Ishikawa (cell line): ENCODE measurements around the gene EPB41L2.

ENCODE experiments used
- CEBPB ChIP-seq: IDR thresholded peaks from 2 replicates; pipeline ENCODE4 v1.6.1; 2012
- CREB1 ChIP-seq: IDR thresholded peaks from 2 replicates; pipeline ENCODE4 v1.6.1; 2012; ENCODE audit warnings: low read depth
- EGR1 ChIP-seq: IDR thresholded peaks from 2 replicates; pipeline ENCODE4 v1.6.1; 2012
- EP300 ChIP-seq: IDR thresholded peaks from 2 replicates; pipeline ENCODE4 v1.6.1; 2012; ENCODE audit warnings: borderline replicate concordance
- FOXM1 ChIP-seq: IDR thresholded peaks from 2 replicates; pipeline ENCODE4 v1.6.1; 2012; ENCODE audit warnings: low read depth, borderline replicate concordance
- MAX ChIP-seq: IDR thresholded peaks from 2 replicates; pipeline ENCODE4 v1.6.1; 2012
- NFIC ChIP-seq: IDR thresholded peaks from 2 replicates; pipeline ENCODE4 v1.6.1; 2012
- RAD21 ChIP-seq: IDR thresholded peaks from 2 replicates; pipeline ENCODE4 v1.6.1; 2012; ENCODE audit warnings: low read depth
- TAF1 ChIP-seq: IDR thresholded peaks from 2 replicates; pipeline ENCODE4 v1.6.1; 2012; ENCODE audit warnings: low read depth, mild to moderate bottlenecking
- TCF12 ChIP-seq: IDR thresholded peaks from 2 replicates; pipeline ENCODE4 v1.6.1; 2012; ENCODE audit warnings: low read depth
- TEAD4 ChIP-seq: IDR thresholded peaks from 2 replicates; pipeline ENCODE4 v1.6.1; 2012
- YY1 ChIP-seq: IDR thresholded peaks from 2 replicates; pipeline ENCODE4 v1.6.1; 2012; ENCODE audit warnings: low read depth
- ZBTB7A ChIP-seq: IDR thresholded peaks from 2 replicates; pipeline ENCODE4 v1.6.1; 2012; ENCODE audit warnings: low read depth
- TF ChIP-seq, protein P1 (sequence below): IDR thresholded peaks from 2 replicates; pipeline ENCODE4 v1.6.1; 2012
- TF ChIP-seq, protein P2 (sequence below): IDR thresholded peaks from 2 replicates; pipeline ENCODE4 v1.6.1; 2012; ENCODE audit warnings: low read depth, mild to moderate bottlenecking

Gene EPB41L2

DNA sequence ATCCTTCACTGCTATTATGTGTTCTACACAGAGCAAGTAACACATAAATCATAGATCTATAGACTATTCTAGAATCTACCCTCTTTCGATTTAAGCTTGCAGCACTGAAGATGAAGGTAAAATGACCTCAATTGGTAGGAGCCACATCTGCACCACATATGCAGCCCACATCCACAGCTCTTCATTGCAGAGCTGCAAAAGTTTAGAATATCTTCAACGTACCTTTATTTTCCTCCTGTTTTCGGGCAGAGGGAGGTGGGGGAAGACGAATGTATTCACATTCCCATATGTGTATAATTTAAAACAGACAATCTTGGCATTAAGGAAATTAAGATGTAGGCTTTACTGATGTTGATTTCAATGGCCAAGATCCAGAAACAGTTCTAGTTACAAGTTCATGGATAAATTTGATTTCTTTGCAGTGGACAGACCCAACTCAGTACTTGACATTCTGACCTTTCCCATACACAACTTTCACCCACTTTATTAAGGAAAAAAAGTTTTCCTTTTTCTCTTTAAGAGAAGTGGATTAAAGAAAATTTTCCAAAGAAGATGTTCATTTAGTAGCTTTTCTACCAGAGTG, 14.0 kb downstream of the EPB41L2 start:
- TF ChIP-seq, protein P1, sequence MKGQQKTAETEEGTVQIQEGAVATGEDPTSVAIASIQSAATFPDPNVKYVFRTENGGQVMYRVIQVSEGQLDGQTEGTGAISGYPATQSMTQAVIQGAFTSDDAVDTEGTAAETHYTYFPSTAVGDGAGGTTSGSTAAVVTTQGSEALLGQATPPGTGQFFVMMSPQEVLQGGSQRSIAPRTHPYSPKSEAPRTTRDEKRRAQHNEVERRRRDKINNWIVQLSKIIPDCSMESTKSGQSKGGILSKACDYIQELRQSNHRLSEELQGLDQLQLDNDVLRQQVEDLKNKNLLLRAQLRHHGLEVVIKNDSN, result no peak
- no peak for TF ChIP-seq RAD21
- TF ChIP-seq, protein P2, sequence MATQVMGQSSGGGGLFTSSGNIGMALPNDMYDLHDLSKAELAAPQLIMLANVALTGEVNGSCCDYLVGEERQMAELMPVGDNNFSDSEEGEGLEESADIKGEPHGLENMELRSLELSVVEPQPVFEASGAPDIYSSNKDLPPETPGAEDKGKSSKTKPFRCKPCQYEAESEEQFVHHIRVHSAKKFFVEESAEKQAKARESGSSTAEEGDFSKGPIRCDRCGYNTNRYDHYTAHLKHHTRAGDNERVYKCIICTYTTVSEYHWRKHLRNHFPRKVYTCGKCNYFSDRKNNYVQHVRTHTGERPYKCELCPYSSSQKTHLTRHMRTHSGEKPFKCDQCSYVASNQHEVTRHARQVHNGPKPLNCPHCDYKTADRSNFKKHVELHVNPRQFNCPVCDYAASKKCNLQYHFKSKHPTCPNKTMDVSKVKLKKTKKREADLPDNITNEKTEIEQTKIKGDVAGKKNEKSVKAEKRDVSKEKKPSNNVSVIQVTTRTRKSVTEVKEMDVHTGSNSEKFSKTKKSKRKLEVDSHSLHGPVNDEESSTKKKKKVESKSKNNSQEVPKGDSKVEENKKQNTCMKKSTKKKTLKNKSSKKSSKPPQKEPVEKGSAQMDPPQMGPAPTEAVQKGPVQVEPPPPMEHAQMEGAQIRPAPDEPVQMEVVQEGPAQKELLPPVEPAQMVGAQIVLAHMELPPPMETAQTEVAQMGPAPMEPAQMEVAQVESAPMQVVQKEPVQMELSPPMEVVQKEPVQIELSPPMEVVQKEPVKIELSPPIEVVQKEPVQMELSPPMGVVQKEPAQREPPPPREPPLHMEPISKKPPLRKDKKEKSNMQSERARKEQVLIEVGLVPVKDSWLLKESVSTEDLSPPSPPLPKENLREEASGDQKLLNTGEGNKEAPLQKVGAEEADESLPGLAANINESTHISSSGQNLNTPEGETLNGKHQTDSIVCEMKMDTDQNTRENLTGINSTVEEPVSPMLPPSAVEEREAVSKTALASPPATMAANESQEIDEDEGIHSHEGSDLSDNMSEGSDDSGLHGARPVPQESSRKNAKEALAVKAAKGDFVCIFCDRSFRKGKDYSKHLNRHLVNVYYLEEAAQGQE, result no peak
- TF ChIP-seq TEAD4, result no peak
- TF ChIP-seq YY1, result no peak
- TF ChIP-seq FOXM1, result no peak
- no peak for TF ChIP-seq NFIC
- no peak for TF ChIP-seq EGR1

GRCh38 chr6:131048459-131048858, 14.6 kb downstream of the EPB41L2 start:
- no peak for TF ChIP-seq EGR1
- TF ChIP-seq TEAD4, result no peak
- TF ChIP-seq ZBTB7A, result no peak
- no peak for TF ChIP-seq EP300
- no peak for TF ChIP-seq CREB1
- TF ChIP-seq, protein P1, result 0 out of 2 replicates have a peak, but pooled peaks have one; percentile 22
- TF ChIP-seq YY1, result no peak
- TF ChIP-seq TAF1, result no peak

DNA sequence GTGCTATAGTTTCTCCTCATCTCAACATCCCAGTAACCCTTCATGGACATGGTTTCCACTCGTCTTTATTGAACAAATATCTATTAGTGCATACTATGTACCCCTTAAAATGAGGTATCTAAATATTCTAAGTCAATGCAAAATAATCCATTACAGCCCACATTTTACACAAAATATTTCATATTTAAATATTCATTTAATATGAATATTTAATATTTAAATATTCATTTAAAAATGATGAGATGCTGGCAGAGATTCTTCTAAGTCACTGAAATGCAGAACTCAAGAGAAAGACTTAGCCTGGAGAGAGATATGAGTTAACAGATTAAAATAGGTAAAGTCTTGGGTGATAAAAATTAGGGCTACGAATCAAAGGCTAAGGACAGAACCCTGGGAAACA, 17.9 kb downstream of the EPB41L2 start:
- TF ChIP-seq, protein P1, result no peak
- TF ChIP-seq EGR1 (no peak), MAX (no peak), RAD21 (no peak), TEAD4 (no peak), FOXM1 (no peak), CEBPB (no peak), TCF12 (no peak), CREB1 (no peak), YY1 (no peak), NFIC (no peak), EP300 (no peak), TAF1 (no peak), ZBTB7A (no peak)
- TF ChIP-seq, protein P2, result no peak

- TF ChIP-seq TEAD4 (no peak), TCF12 (no peak), EGR1 (no peak), TAF1 (no peak), CREB1 (no peak), RAD21 (no peak), MAX (no peak), FOXM1 (no peak), EP300 (no peak), YY1 (no peak)
- TF ChIP-seq, protein P1, result no peak
- TF ChIP-seq, protein P2, result no peak
Observed at GRCh38 chr6:131043902-131044447, 19.1 kb downstream of the EPB41L2 start.
